A549 (cell line): ENCODE results near the gene BAIAP2L1. TPM values are rescaled to one million over a fixed set of nuclear protein-coding genes. Genes with fewer than 3 reads are reported as not detected.

ENCODE experiments used
- ATAC-seq, 2 experiments: fragments of 200-7000 bp in 1 of 2; fragments of >200 bp in 1 of 2; cut with Nextera tagmentation in 1 of 2; cut with Tn5 transposase in 1 of 2; 3 replicates each; pipeline versions ENCODE4 v1.8.0 to v1.9.1; 2018 to 2020; ENCODE audit warnings: mild to moderate bottlenecking in 1 of 2, moderate library complexity in 1 of 2
- CTCF ChIA-PET: fragments of 300-600 bp; sonication (Branson Sonifier 250); formaldehyde crosslinking; extraction: SDS; loops from one replicate; lab custom pipeline; 2021; ENCODE audit warnings: antibody characterized with exemption, inconsistent platforms; lab: Yijun Ruan, JAX
- POLR2A ChIA-PET: fragments of 350-600 bp; formaldehyde crosslinking; extraction: SDS; loops from one replicate; lab custom pipeline; 2021; ENCODE audit warnings: antibody characterized with exemption, inconsistent platforms; lab: Yijun Ruan, JAX
- DNase-seq, 2 experiments: peaks; one replicate each; pipeline versions ENCODE4 v3.0.0 to v3.0.0-alpha.2; 2011 to 2016; ENCODE audit warnings: low read depth in 1 of 2, low spot score in 1 of 2
- FAIRE-seq: peaks from 2 replicates; lab custom pipeline; 2011; peaks lifted over from hg19 to GRCh38; lab: Jason Lieb, UNC
- H3K27ac ChIP-seq, 2 experiments: fragments of >200 bp; sonication (Bioruptor Twin); formaldehyde crosslinking; 3 replicates each; pipeline ENCODE4 v1.5.1; 2016 to 2017
- H3K4me1 ChIP-seq: fragments of >200 bp; sonication (Bioruptor Twin); formaldehyde crosslinking; 3 replicates; pipeline ENCODE4 v1.6.1; 2016
- H3K4me2 ChIP-seq: fragments of >200 bp; sonication (Bioruptor Twin); formaldehyde crosslinking; 3 replicates; pipeline ENCODE4 v1.6.1; 2016
- H3K4me3 ChIP-seq: fragments of >200 bp; sonication (Bioruptor Twin); formaldehyde crosslinking; 3 replicates; pipeline ENCODE4 v1.5.1; 2016
- H3K9me3 ChIP-seq: fragments of >200 bp; sonication (Bioruptor Twin); formaldehyde crosslinking; 3 replicates; pipeline ENCODE4 v1.6.1; 2016
- CBX8 ChIP-seq: fragments of 200-600 bp; sonication (generic); IDR thresholded peaks from 2 replicates; pipeline ENCODE4 v1.6.1; 2016
- CHD2 ChIP-seq: fragments of 150-350 bp; IDR thresholded peaks from 2 replicates; pipeline ENCODE4 v1.6.1; 2014; ENCODE audit warnings: low read length; ENCODE audit not compliant: partially characterized antibody
- EHMT2 ChIP-seq: fragments of 200-600 bp; sonication (generic); IDR thresholded peaks from 2 replicates; pipeline ENCODE4 v1.6.1; 2016; ENCODE audit warnings: antibody characterized with exemption, low read depth, mild to moderate bottlenecking, moderate library complexity
- EP300 ChIP-seq, 2 experiments: fragments of >200 bp; sonication (Bioruptor Twin); formaldehyde crosslinking; IDR thresholded peaks; 2 replicates in 1 of 2; 3 replicates in 1 of 2; pipeline ENCODE4 v1.6.1; 2016 to 2017
- FOXS1 ChIP-seq: fragments of 250-450 bp; sonication (Bioruptor Pico); IDR thresholded peaks from 2 replicates; pipeline ENCODE4 v1.5.0; 2020; ENCODE audit warnings: mild to moderate bottlenecking, moderate library complexity
- GATA3 ChIP-seq: IDR thresholded peaks from 2 replicates; pipeline ENCODE4 v1.6.1; 2012; ENCODE audit warnings: borderline replicate concordance
- HDAC2 ChIP-seq: fragments of 200-600 bp; sonication (generic); IDR thresholded peaks from 2 replicates; pipeline ENCODE4 v1.6.1; 2016
- HOXB13 ChIP-seq: fragments of 250-450 bp; sonication (Bioruptor Pico); IDR thresholded peaks from 2 replicates; pipeline ENCODE4 v1.5.0; 2020; ENCODE audit warnings: low read depth, mild to moderate bottlenecking, moderate library complexity
- JUN ChIP-seq, 2 experiments: fragments of >200 bp; sonication (Bioruptor Twin); formaldehyde crosslinking; IDR thresholded peaks; 2 replicates in 1 of 2; 3 replicates in 1 of 2; pipeline ENCODE4 v1.6.1; 2016 to 2017
- KDM1A ChIP-seq: fragments of 200-600 bp; sonication (generic); IDR thresholded peaks from 2 replicates; pipeline ENCODE4 v1.6.1; 2016; ENCODE audit warnings: low read depth, mild to moderate bottlenecking
- NPAS2 ChIP-seq: fragments of 250-450 bp; sonication (Bioruptor Pico); IDR thresholded peaks from 2 replicates; pipeline ENCODE4 v1.8.0; 2022; ENCODE audit warnings: mild to moderate bottlenecking, moderate library complexity, borderline replicate concordance
- NR3C1 ChIP-seq: fragments of >200 bp; sonication (Bioruptor Twin); formaldehyde crosslinking; IDR thresholded peaks from 3 replicates; pipeline ENCODE4 v1.6.1; 2017
- PHF8 ChIP-seq: fragments of 200-600 bp; sonication (generic); IDR thresholded peaks from 2 replicates; pipeline ENCODE4 v1.6.1; 2016; ENCODE audit warnings: low read depth, mild to moderate bottlenecking, antibody characterized with exemption, moderate library complexity, borderline replicate concordance
- POLR2A ChIP-seq: IDR thresholded peaks from 2 replicates; pipeline ENCODE4 v1.6.1; 2012; ENCODE audit warnings: mild to moderate bottlenecking, low read length
- POLR2AphosphoS2 ChIP-seq: conservative IDR thresholded peaks from 2 replicates; pipeline ENCODE4 v1.6.1; 2012; ENCODE audit warnings: low read length, improper control_type of control experiment, inconsistent platforms
- RFX5 ChIP-seq: fragments of 450-650 bp; IDR thresholded peaks from 2 replicates; pipeline ENCODE4 v1.7.1; 2014; ENCODE audit warnings: antibody characterized with exemption, mild to moderate bottlenecking, moderate library complexity
- ZNF302 ChIP-seq: fragments of 250-450 bp; sonication (Bioruptor Pico); IDR thresholded peaks from 2 replicates; pipeline ENCODE4 v1.9.0; 2021; ENCODE audit warnings: inconsistent platforms, mild to moderate bottlenecking, moderate library complexity
- ZSCAN20 ChIP-seq: fragments of 250-450 bp; sonication (Bioruptor Pico); IDR thresholded peaks from 2 replicates; pipeline ENCODE4 v1.8.0; 2022; ENCODE audit warnings: mild to moderate bottlenecking, moderate library complexity
- WGBS: methylation state at CpG from one replicate; pipeline ENCODE4 v1.1.6; 2017; ENCODE audit errors: missing lambda C conversion rate; 5-methylcytosine and 5-hydroxymethylcytosine counted together
- polyA plus RNA-seq, 4 experiments: library from polyadenylated mRNA; depleted of rRNA in 3 of 4; stranded (reverse); fragments of >200 nt; fragmentation: RNase III in 1 of 4; extraction: RNeasy Plus Mini Kit Qiagen cat#74134 plus additional on column Dnase treatment in 1 of 4; gene quantifications; 2 replicates in 3 of 4; 3 replicates in 1 of 4; pipeline ENCODE4 v1.2.3, GENCODE V29; 2011 to 2017
- TF ChIP-seq, protein P1 (sequence below): fragments of 250-450 bp; sonication (Bioruptor Pico); IDR thresholded peaks from 2 replicates; pipeline ENCODE4 v1.5.0; 2021; ENCODE audit warnings: mild to moderate bottlenecking, moderate library complexity, borderline replicate concordance
- TF ChIP-seq, protein P2 (sequence below): IDR thresholded peaks from 2 replicates; pipeline ENCODE4 v1.6.1; 2012
- TF ChIP-seq, protein P3 (sequence below): fragments of 150-350 bp; IDR thresholded peaks from 2 replicates; pipeline ENCODE4 v1.6.1; 2014; ENCODE audit warnings: low read depth, mild to moderate bottlenecking, low read length
- TF ChIP-seq, protein P4 (sequence below): fragments of 200-600 bp; sonication (generic); IDR thresholded peaks from 2 replicates; pipeline ENCODE4 v1.6.1; 2016; ENCODE audit warnings: antibody characterized with exemption, mild to moderate bottlenecking, moderate library complexity
- TF ChIP-seq, protein P5 (sequence below): IDR thresholded peaks from 2 replicates; pipeline ENCODE4 v1.6.1; 2012; ENCODE audit warnings: low read depth, borderline replicate concordance
- TF ChIP-seq, protein P6 (sequence below): fragments of >200 bp; sonication (Bioruptor Twin); formaldehyde crosslinking; IDR thresholded peaks from 3 replicates; pipeline ENCODE4 v1.5.1; 2016

BAIAP2L1 gene
- polyA plus RNA-seq, 2 of the 4 experiments (the other 2 are of a cell fraction): 39.4 to 89.3 TPM

DNA sequence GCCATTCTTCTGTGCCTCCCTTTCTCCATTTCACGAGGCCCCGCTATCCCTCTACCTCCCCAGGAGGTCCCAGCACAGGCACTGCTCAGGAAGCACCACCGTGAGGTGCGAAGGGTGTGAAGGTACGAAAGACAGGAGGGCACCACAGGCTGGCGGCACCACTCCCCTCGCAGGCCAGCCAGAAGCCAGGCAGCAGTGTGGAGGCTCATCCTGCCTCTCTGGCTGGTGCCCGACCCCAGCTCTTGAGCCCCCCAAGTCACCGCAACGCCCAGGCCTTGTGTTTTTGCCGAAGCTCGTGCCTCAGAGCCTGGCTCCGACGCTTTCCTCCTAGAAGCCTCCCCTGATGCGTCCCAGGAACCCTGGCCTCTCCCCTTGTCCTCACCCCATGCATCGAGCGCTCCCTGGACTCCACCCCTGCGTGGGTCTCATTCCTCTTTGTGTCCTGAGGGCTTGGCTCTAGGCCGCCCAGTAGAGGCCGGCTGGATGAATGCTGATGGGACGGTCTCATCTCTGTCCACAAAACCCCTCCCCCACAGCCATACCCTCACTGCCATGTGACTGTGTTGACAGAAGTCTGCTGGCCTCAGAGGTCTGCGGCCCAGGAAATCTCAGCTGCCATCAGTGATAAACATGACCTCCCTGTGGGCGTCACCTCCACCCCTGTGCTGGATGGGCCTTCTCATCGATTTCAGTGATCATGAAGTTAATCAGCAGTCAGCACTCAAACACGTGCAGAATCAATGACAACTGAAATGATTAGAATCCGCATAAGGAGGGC lies 100.1 kb downstream of the BAIAP2L1 start:
- TF ChIP-seq, protein P1, sequence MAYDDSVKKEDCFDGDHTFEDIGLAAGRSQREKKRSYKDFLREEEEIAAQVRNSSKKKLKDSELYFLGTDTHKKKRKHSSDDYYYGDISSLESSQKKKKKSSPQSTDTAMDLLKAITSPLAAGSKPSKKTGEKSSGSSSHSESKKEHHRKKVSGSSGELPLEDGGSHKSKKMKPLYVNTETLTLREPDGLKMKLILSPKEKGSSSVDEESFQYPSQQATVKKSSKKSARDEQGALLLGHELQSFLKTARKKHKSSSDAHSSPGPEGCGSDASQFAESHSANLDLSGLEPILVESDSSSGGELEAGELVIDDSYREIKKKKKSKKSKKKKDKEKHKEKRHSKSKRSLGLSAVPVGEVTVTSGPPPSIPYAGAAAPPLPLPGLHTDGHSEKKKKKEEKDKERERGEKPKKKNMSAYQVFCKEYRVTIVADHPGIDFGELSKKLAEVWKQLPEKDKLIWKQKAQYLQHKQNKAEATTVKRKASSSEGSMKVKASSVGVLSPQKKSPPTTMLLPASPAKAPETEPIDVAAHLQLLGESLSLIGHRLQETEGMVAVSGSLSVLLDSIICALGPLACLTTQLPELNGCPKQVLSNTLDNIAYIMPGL: no peak
- TF ChIP-seq KDM1A (no peak), CHD2 (no peak)
- TF ChIP-seq, protein P2, sequence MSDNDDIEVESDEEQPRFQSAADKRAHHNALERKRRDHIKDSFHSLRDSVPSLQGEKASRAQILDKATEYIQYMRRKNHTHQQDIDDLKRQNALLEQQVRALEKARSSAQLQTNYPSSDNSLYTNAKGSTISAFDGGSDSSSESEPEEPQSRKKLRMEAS: no peak
- TF ChIP-seq, protein P3, sequence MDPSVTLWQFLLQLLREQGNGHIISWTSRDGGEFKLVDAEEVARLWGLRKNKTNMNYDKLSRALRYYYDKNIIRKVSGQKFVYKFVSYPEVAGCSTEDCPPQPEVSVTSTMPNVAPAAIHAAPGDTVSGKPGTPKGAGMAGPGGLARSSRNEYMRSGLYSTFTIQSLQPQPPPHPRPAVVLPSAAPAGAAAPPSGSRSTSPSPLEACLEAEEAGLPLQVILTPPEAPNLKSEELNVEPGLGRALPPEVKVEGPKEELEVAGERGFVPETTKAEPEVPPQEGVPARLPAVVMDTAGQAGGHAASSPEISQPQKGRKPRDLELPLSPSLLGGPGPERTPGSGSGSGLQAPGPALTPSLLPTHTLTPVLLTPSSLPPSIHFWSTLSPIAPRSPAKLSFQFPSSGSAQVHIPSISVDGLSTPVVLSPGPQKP: no peak
- WGBS: 93% methylated on average over 26 of the region's 26 CpGs
- no peak overlapping the region for H3K27ac ChIP-seq
- FAIRE-seq: no peak
- ATAC-seq: no peak
- no peaks in the 10 kb centered on the region for H3K9me3 ChIP-seq
- peaks cover 3% of the 10 kb centered on the region; the same call in 2 of the 3 replicates for H3K4me1 ChIP-seq
- CTCF ChIA-PET: interaction anchor here (0.6 to 2.6 kb wide), 8 partner anchors 13 to 541 kb away, joined by 3 to 9 read pairs (median 6); partner anchors contain the start of gene BAIAP2L1
- H3K4me2 ChIP-seq: no peak overlapping the region
- H3K4me3 ChIP-seq: no peak overlapping the region
- POLR2A ChIA-PET: no interaction called here
- no peak for DNase-seq

DNA sequence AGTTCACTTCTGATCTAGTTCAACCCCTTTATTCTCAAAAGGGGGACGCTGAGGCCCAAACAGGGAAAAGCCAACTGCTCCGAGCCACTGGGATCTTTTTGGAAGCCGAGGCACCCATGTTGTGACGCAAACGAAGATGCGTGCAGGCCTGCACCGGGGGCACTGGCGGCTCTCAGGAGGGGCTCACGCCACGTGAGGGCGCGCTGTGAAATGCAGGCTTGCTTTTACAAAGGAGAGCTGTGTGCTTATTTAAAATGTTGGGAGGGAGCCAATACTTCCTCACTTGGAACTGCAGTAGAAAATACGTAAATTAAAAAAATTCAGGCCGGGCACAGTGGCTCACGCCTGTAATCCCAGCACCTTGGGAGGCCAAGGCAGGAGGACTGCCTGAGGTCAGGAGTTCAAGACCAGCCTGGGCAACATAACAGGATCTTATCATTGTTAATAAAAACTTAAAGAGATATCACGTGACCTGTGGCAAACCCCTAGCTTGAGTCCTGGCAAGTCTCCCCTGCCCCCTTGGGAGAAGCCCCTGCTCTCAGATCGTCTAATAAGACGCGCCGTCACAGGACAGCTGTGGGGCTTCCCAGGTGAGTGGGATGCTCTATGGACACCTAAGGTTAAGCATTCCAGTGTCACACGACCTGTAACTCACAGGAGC lies 103.1 kb downstream of the BAIAP2L1 start:
- Histone ChIP-seq H3K4me1 (peaks cover 13% of the 10 kb centered on the region), H3K4me3 (no peak overlapping the region), H3K9me3 (no peaks in the 10 kb centered on the region), H3K4me2 (no peak overlapping the region), H3K27ac (no peak overlapping the region)
- FAIRE-seq: no peak
- ChIA-PET POLR2A (interaction anchor here (0.5 to 1.9 kb wide), 2 partner anchors 103 to 530 kb away, joined by 3 to 7 read pairs; partner anchors contain the start of gene BAIAP2L1), CTCF (interaction anchor here (1.0 to 4.7 kb wide), 5 partner anchors 17 to 544 kb away, joined by 3 to 45 read pairs (median 5); partner anchors contain the start of gene BAIAP2L1)
- 86% methylated on average over 19 of the region's 21 CpGs for WGBS
- ATAC-seq: no peak
- TF ChIP-seq POLR2AphosphoS2: no peak
- TF ChIP-seq, protein P4, sequence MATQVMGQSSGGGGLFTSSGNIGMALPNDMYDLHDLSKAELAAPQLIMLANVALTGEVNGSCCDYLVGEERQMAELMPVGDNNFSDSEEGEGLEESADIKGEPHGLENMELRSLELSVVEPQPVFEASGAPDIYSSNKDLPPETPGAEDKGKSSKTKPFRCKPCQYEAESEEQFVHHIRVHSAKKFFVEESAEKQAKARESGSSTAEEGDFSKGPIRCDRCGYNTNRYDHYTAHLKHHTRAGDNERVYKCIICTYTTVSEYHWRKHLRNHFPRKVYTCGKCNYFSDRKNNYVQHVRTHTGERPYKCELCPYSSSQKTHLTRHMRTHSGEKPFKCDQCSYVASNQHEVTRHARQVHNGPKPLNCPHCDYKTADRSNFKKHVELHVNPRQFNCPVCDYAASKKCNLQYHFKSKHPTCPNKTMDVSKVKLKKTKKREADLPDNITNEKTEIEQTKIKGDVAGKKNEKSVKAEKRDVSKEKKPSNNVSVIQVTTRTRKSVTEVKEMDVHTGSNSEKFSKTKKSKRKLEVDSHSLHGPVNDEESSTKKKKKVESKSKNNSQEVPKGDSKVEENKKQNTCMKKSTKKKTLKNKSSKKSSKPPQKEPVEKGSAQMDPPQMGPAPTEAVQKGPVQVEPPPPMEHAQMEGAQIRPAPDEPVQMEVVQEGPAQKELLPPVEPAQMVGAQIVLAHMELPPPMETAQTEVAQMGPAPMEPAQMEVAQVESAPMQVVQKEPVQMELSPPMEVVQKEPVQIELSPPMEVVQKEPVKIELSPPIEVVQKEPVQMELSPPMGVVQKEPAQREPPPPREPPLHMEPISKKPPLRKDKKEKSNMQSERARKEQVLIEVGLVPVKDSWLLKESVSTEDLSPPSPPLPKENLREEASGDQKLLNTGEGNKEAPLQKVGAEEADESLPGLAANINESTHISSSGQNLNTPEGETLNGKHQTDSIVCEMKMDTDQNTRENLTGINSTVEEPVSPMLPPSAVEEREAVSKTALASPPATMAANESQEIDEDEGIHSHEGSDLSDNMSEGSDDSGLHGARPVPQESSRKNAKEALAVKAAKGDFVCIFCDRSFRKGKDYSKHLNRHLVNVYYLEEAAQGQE: no peak
- no peak for TF ChIP-seq CBX8
- TF ChIP-seq, protein P5, sequence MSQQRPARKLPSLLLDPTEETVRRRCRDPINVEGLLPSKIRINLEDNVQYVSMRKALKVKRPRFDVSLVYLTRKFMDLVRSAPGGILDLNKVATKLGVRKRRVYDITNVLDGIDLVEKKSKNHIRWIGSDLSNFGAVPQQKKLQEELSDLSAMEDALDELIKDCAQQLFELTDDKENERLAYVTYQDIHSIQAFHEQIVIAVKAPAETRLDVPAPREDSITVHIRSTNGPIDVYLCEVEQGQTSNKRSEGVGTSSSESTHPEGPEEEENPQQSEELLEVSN: no peak
- TF ChIP-seq RFX5: no peak
- no peak for TF ChIP-seq ZSCAN20 (CRISPR knock-in tag)
- TF ChIP-seq POLR2A: no peak
- no peak for TF ChIP-seq EHMT2
- TF ChIP-seq, protein P6, sequence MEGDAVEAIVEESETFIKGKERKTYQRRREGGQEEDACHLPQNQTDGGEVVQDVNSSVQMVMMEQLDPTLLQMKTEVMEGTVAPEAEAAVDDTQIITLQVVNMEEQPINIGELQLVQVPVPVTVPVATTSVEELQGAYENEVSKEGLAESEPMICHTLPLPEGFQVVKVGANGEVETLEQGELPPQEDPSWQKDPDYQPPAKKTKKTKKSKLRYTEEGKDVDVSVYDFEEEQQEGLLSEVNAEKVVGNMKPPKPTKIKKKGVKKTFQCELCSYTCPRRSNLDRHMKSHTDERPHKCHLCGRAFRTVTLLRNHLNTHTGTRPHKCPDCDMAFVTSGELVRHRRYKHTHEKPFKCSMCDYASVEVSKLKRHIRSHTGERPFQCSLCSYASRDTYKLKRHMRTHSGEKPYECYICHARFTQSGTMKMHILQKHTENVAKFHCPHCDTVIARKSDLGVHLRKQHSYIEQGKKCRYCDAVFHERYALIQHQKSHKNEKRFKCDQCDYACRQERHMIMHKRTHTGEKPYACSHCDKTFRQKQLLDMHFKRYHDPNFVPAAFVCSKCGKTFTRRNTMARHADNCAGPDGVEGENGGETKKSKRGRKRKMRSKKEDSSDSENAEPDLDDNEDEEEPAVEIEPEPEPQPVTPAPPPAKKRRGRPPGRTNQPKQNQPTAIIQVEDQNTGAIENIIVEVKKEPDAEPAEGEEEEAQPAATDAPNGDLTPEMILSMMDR: no peak
- no peak for TF ChIP-seq ZNF302 (CRISPR knock-in tag)
- TF ChIP-seq HOXB13: no peak
- no peak for TF ChIP-seq JUN (IDR thresholded peaks at IDR 0.05)
- no peak for TF ChIP-seq NPAS2
- TF ChIP-seq, protein P3: no peak
- no peak for TF ChIP-seq PHF8
- no peak for TF ChIP-seq EP300 (IDR thresholded peaks at IDR 0.05)
- TF ChIP-seq GATA3: no peak
- no peak for TF ChIP-seq NR3C1
- TF ChIP-seq FOXS1 (CRISPR knock-in tag): no peak
- no peak for TF ChIP-seq HDAC2
- no peak for DNase-seq
